PC-9 (cell line): ENCODE measurements around the gene PMEL. TPM values are rescaled to one million over a fixed set of nuclear protein-coding genes. Genes with fewer than 3 reads are reported as not detected.
"Not testable (repeated sequence)": the region's sequence is repeated elsewhere in the genome, so short reads cannot be mapped to it uniquely, and the experiment has no call there.

ENCODE experiments used
- BruUV-seq: library from RNA; stranded (reverse); fragments of 400-500 nt; replicated peaks from 2 replicates; lab custom pipeline; 2021; lab: Mats Ljungman, UMichigan
- CTCF ChIA-PET: fragments of 300-600 bp; sonication (Branson Sonifier 250); formaldehyde crosslinking; loops from one replicate; lab custom pipeline; 2022; ENCODE audit warnings: antibody characterized with exemption; lab: Charles Lee
- POLR2A ChIA-PET: fragments of 300-600 bp; sonication (Branson Sonifier 250); formaldehyde crosslinking; loops from one replicate; lab custom pipeline; 2022; ENCODE audit warnings: antibody characterized with exemption; ENCODE audit not compliant: unreplicated experiment; lab: Charles Lee
- DNase-seq, 2 experiments: peaks; one replicate each; pipeline versions ENCODE4 v3.0.0 to v3.0.0-alpha.2; 2015 to 2022; ENCODE audit warnings: mixed read lengths in 1 of 2
- H2AFZ ChIP-seq: fragments of 200-600 bp; sonication (generic); 2 replicates; pipeline ENCODE4 v1.8.1; 2017; ENCODE audit warnings: antibody characterized with exemption
- H3F3A ChIP-seq: fragments of 200-600 bp; sonication (generic); 2 replicates; pipeline ENCODE4 v1.8.1; 2017; ENCODE audit warnings: antibody characterized with exemption, mild to moderate bottlenecking, low read depth; ENCODE audit not compliant: insufficient read depth
- H3K27ac ChIP-seq: fragments of 200-600 bp; sonication (generic); 2 replicates; pipeline ENCODE4 v1.6.1; 2016; ENCODE audit warnings: mixed run types
- H3K27me3 ChIP-seq: fragments of 200-600 bp; sonication (generic); 2 replicates; pipeline ENCODE4 v1.6.1; 2016; ENCODE audit warnings: low read depth, mixed run types; ENCODE audit not compliant: insufficient read depth
- H3K36me3 ChIP-seq: fragments of 200-600 bp; sonication (generic); 2 replicates; pipeline ENCODE4 v1.6.1; 2016; ENCODE audit warnings: low read depth, mixed run types
- H3K4me1 ChIP-seq: fragments of 200-600 bp; sonication (generic); replicated peaks from 2 replicates; pipeline ENCODE4 v1.6.1; 2016; ENCODE audit warnings: mixed run types; ENCODE audit not compliant: insufficient read depth
- H3K4me2 ChIP-seq: fragments of 200-600 bp; sonication (generic); 2 replicates; pipeline ENCODE4 v1.6.1; 2017; ENCODE audit warnings: mixed run types
- H3K4me3 ChIP-seq: fragments of 200-600 bp; sonication (generic); 2 replicates; pipeline ENCODE4 v1.6.1; 2016; ENCODE audit warnings: mixed run types
- H3K79me2 ChIP-seq: fragments of 200-600 bp; sonication (generic); 2 replicates; pipeline ENCODE4 v1.6.1; 2017; ENCODE audit warnings: low read depth, mixed run types
- H3K9me2 ChIP-seq: fragments of 200-600 bp; sonication (generic); 2 replicates; pipeline ENCODE4 v1.8.1; 2017; ENCODE audit warnings: mild to moderate bottlenecking; ENCODE audit not compliant: insufficient read depth
- H3K9me3 ChIP-seq: fragments of 200-600 bp; sonication (generic); 2 replicates; pipeline ENCODE4 v1.8.1; 2016; ENCODE audit warnings: low read depth; ENCODE audit not compliant: insufficient read depth
- H4K20me1 ChIP-seq: fragments of 200-600 bp; sonication (generic); 2 replicates; pipeline ENCODE4 v1.8.1; 2017; ENCODE audit not compliant: insufficient read depth
- EZH2 ChIP-seq: fragments of 200-600 bp; sonication (generic); IDR thresholded peaks from 2 replicates; pipeline ENCODE4 v1.8.0; 2017; ENCODE audit warnings: antibody characterized with exemption, low read depth
- intact Hi-C: fragments of 100-400 bp; cut with micrococcal nuclease; formaldehyde crosslinking; loops from one replicate; pipeline ENCODE4 v1.10.0; 2022; ENCODE audit not compliant: unreplicated experiment
- total RNA-seq: library from RNA; stranded (reverse); gene quantifications from 2 replicates; pipeline ENCODE4 v1.2.3, GENCODE V29; 2021
- TF ChIP-seq, protein P1 (sequence below): fragments of 200-600 bp; sonication (generic); conservative IDR thresholded peaks from 2 replicates; pipeline ENCODE4 v1.6.1; 2017; ENCODE audit warnings: mixed run types, antibody characterized with exemption, mild to moderate bottlenecking, moderate library complexity

The PMEL gene
- total RNA-seq, 1 experiment from 2014 or later: 8.7 TPM

DNA sequence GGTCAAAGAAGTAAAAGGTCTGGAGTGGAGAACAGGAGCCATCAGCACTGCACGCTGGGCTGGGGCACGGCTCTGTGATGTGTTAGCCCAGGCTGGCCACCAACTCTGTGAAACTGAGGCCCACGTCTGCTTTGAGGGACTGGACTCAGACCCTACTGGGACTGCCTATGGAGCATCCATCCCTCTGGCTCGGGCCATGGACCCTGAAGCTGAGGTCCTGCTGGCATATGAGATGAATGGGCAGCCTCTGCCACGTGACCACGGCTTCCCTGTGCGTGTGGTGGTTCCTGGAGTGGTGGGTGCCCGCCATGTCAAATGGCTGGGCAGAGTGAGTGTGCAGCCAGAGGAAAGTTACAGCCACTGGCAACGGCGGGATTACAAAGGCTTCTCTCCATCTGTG, 38.4 kb upstream of the PMEL start:
- H3K27ac ChIP-seq: no peak overlapping the region
- no peaks in the 10 kb centered on the region for H3K27me3 ChIP-seq
- no peaks in the 10 kb centered on the region for H3K9me3 ChIP-seq
- peaks cover 13% of the 10 kb centered on the region for H3K4me1 ChIP-seq
- BruUV-seq: no TSS peak
- no peak overlapping the region for H2AFZ ChIP-seq
- H3K4me2 ChIP-seq: no peak overlapping the region
- ChIA-PET POLR2A (interaction anchor here (0.5 kb wide), 1 partner anchor 1587 kb away, joined by 3 read pairs; no protein-coding TSS in a partner anchor), CTCF (no interaction called here)
- TF ChIP-seq, protein P1, sequence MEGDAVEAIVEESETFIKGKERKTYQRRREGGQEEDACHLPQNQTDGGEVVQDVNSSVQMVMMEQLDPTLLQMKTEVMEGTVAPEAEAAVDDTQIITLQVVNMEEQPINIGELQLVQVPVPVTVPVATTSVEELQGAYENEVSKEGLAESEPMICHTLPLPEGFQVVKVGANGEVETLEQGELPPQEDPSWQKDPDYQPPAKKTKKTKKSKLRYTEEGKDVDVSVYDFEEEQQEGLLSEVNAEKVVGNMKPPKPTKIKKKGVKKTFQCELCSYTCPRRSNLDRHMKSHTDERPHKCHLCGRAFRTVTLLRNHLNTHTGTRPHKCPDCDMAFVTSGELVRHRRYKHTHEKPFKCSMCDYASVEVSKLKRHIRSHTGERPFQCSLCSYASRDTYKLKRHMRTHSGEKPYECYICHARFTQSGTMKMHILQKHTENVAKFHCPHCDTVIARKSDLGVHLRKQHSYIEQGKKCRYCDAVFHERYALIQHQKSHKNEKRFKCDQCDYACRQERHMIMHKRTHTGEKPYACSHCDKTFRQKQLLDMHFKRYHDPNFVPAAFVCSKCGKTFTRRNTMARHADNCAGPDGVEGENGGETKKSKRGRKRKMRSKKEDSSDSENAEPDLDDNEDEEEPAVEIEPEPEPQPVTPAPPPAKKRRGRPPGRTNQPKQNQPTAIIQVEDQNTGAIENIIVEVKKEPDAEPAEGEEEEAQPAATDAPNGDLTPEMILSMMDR: no peak
- TF ChIP-seq EZH2: no peak
- no peak for DNase-seq
- H3K36me3 ChIP-seq: no peaks in the 10 kb centered on the region
- intact Hi-C loops: no loop called here
- H3K9me2 ChIP-seq: no peaks in the 10 kb centered on the region
- no peak overlapping the region for H3K4me3 ChIP-seq
- H3F3A ChIP-seq: peaks cover 25% of the 10 kb centered on the region
- H4K20me1 ChIP-seq: no peaks in the 10 kb centered on the region
- H3K79me2 ChIP-seq: no peaks in the 10 kb centered on the region

DNA sequence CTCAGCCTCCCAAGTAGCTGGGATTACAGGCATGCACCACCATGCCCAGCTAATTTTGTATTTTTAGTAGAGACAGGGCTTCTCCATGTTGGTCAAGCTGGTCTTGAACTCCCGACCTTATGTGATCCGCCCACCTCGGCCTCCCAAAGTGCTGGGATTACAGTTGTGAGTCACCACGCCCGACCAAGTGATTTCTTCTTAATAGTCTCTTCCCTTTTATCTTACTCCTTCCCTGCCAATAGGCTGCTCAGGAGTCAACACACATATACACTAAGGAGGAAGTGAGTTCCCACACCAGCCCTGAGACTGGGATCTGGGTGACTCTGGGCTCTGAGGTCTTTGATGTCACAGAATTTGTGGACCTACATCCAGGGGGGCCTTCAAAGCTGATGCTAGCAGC, 37.5 kb upstream of the PMEL start:
- POLR2A ChIA-PET, H3K79me2 ChIP-seq, H3K4me2 ChIP-seq, CTCF ChIA-PET, H3K27me3 ChIP-seq, DNase-seq, H3K9me3 ChIP-seq, H3K27ac ChIP-seq, H3K36me3 ChIP-seq, BruUV-seq, H2AFZ ChIP-seq, H3K4me3 ChIP-seq, H3K9me2 ChIP-seq, H4K20me1 ChIP-seq, intact Hi-C loops: not testable (repeated sequence)
- H3F3A ChIP-seq: peaks cover 25% of the 10 kb centered on the region
- peaks cover 13% of the 10 kb centered on the region for H3K4me1 ChIP-seq

GRCh38 chr12:56001487-56002100, 35.8 kb upstream of the PMEL start:
- Histone ChIP-seq H3F3A (peaks cover 14% of the 10 kb centered on the region), H3K27ac (no peak overlapping the region), H3K4me1 (peaks cover 17% of the 10 kb centered on the region), H4K20me1 (no peaks in the 10 kb centered on the region), H3K9me3 (no peaks in the 10 kb centered on the region), H3K4me2 (no peak overlapping the region), H3K36me3 (no peaks in the 10 kb centered on the region), H2AFZ (no peak overlapping the region), H3K27me3 (no peaks in the 10 kb centered on the region), H3K79me2 (peaks cover 5% of the 10 kb centered on the region; the same call in 1 of the 2 replicates), H3K4me3 (no peak overlapping the region), H3K9me2 (no peaks in the 10 kb centered on the region)
- no TSS peak for BruUV-seq
- ChIA-PET POLR2A (no interaction called here), CTCF (no interaction called here)
- intact Hi-C loops: no loop called here
- no peak for DNase-seq
- TF ChIP-seq EZH2: no peak
- TF ChIP-seq, protein P1: no peak

GRCh38 chr12:55999999-56000540, 34.2 kb upstream of the PMEL start:
- H3K9me3 ChIP-seq, H3K79me2 ChIP-seq, H3K4me1 ChIP-seq, H3K27me3 ChIP-seq, intact Hi-C loops, H3K27ac ChIP-seq, H3K4me3 ChIP-seq, H3K4me2 ChIP-seq, DNase-seq, BruUV-seq, CTCF ChIA-PET, H2AFZ ChIP-seq, H3K9me2 ChIP-seq, H4K20me1 ChIP-seq, H3K36me3 ChIP-seq: not testable (repeated sequence)
- POLR2A ChIA-PET: interaction anchor here (0.7 kb wide), 1 partner anchor 483 kb away, joined by 4 read pairs; no protein-coding TSS in a partner anchor
- peaks cover 11% of the 10 kb centered on the region for H3F3A ChIP-seq

DNA sequence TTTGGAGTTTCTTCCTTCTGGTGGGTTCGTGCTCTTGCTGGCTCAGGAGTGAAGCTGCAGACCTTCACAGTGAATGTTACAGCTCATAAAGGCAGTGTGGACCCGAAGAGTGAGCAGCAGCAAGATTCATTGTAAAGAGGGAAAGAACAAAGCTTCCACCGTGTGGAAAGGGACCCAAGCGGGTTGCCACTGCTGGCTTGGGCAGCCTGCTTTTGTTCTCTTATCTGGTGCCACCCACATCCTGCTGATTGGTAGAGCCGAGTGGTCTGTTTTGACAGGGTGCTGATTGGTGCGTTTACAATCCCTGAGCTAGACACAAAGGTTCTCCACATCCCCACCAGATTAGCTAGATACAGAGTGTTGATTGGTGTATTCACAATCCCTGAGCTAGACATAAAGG, 33.7 kb upstream of the PMEL start:
- H3K79me2 ChIP-seq, POLR2A ChIA-PET, H3K4me3 ChIP-seq, H3K27ac ChIP-seq, H4K20me1 ChIP-seq, BruUV-seq, H3K9me2 ChIP-seq, H3K4me1 ChIP-seq, H2AFZ ChIP-seq, CTCF ChIA-PET, intact Hi-C loops, H3K36me3 ChIP-seq, H3K27me3 ChIP-seq, H3K4me2 ChIP-seq, DNase-seq, H3K9me3 ChIP-seq: not testable (repeated sequence)
- H3F3A ChIP-seq: peaks cover 14% of the 10 kb centered on the region; the same call in 1 of the 2 replicates
